ENCODE data around the gene TRIM72. TPM values are rescaled to one million over a fixed set of nuclear protein-coding genes. Genes with fewer than 3 reads are reported as not detected.

TRIM72 gene
- total and polyA plus RNA-seq, 2 of the 4 experiments (the other 2 are of a cell fraction), result not detected

DNA sequence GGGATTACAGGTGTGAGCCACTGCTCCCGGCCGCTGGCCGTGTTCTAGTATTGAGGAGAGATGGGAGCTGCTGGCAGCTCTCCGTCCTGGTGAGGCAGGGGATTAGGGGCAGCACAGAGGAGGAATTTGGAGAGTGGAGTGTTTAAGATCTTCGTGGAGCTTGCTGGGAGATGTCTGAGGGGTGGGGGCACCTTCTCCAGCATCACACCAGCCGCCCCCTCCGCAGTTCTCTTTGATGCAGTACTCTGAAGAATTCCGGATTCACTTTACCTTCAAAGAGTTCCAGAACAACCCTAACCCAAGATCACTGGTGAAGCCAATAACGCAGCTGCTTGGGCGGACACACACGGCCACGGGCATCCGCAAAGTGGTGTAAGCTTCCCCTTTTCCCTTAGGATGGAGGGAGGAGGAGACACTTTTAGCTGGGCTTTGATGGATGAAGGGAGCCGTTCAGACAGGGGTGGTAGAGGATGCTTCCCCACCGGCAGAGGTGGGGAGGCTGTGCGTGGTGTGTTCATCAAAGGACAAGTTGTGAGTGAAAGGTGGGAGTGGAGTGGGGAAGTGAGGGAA lies 57.8 kb downstream of the TRIM72 start:
- in situ Hi-C loops (cut with MboI; ENCODE audit: low sequenced_read_pairs), result no loop called here
- Histone ChIP-seq H3K14ac (replicated peaks; ENCODE audit: low read depth, low read length) (no peak overlapping the region), H4K8ac (ENCODE audit: low read depth in 2 of 2, low read length in 2 of 2) (no peak overlapping the region), H2BK5ac (ENCODE audit: low read depth, low read length, poor library complexity, severe bottlenecking) (no peak overlapping the region), H3K36me3 (ENCODE audit: control insufficient read depth, insufficient read depth, low read length) (no peaks in the 10 kb centered on the region), H3K4me1 (ENCODE audit: control insufficient read depth, insufficient read depth, low read length) (no peaks in the 10 kb centered on the region), H2BK20ac (ENCODE audit: low read depth, low read length) (no peak overlapping the region), H4K5ac (ENCODE audit: low read depth, low read length) (no peak overlapping the region), H3K27ac (ENCODE audit: insufficient read depth, low read length) (no peak overlapping the region), H3K18ac (ENCODE audit: low read depth, low read length) (no peak overlapping the region), H3K4ac (ENCODE audit: low read depth, low read length) (no peak overlapping the region), H3K27me3 (ENCODE audit: control insufficient read depth, insufficient read depth, low read length) (peaks cover 3% of the 10 kb centered on the region), H3K4me2 (ENCODE audit: low read depth, low read length) (no peak overlapping the region), H3K56ac (ENCODE audit: extremely low read depth, insufficient read depth, low read length) (no peak overlapping the region), H2BK120ac (ENCODE audit: low read depth, low read length) (no peak overlapping the region), H3K23ac (ENCODE audit: low read depth, low read length) (no peak overlapping the region), H2AK5ac (ENCODE audit: low read depth, low read length) (no peak overlapping the region), H2BK15ac (ENCODE audit: low read depth, low read length) (no peak overlapping the region), H3K9me1 (ENCODE audit: insufficient read depth, low read length) (no peaks in the 10 kb centered on the region), H4K91ac (ENCODE audit: insufficient read depth, low read depth, low read length) (no peak overlapping the region), H2AFZ (replicated peaks; ENCODE audit: low read length, poor library complexity) (no peak overlapping the region), H2AK9ac (replicated peaks; ENCODE audit: low read depth, low read length, poor library complexity) (no peak overlapping the region), H3K79me1 (ENCODE audit: low read depth in 1 of 2, low read length in 2 of 2) (no peaks in the 10 kb centered on the region), H4K20me1 (ENCODE audit: insufficient read depth, low read length) (no peaks in the 10 kb centered on the region), H3K4me3 (ENCODE audit: insufficient read depth, low read depth, low read length) (no peak overlapping the region), H3K9me3 (ENCODE audit: control insufficient read depth, insufficient read depth, low read length) (no peaks in the 10 kb centered on the region), H3K9ac (ENCODE audit: low read depth, low read length) (no peak overlapping the region)
- TF ChIP-seq SMC3 (IDR thresholded peaks at IDR 0.05; ENCODE audit: low read depth, low read length), result no peak
- no peak for TF ChIP-seq RAD21 (IDR thresholded peaks at IDR 0.05; ENCODE audit: low read length)
- no peak for TF ChIP-seq BHLHE40 (IDR thresholded peaks at IDR 0.05; ENCODE audit: low read depth, low read length)
- TF ChIP-seq MAZ (IDR thresholded peaks at IDR 0.05; ENCODE audit: borderline replicate concordance, low read depth, low read length), result no peak
- 70% methylated on average over 8 of the region's 16 CpGs; no CpG with 5 or more reads in 1 of the 2 experiments for WGBS, 2 experiments (ENCODE audit: extremely low coverage in 2 of 2, insufficient read length in 1 of 2)
- ChIA-PET POLR2A (ENCODE audit: unreplicated experiment) (no interaction called here), CTCF (no interaction called here)
- intact Hi-C loops (cut with micrococcal nuclease), result no loop called here
- dilution Hi-C loops (cut with HindIII; ENCODE audit: low sequenced_read_pairs, unreplicated experiment), result no loop called here
- BruUV-seq (replicated peaks), result no TSS peak
- no peak for ATAC-seq (ENCODE audit: low read depth)
- no peak for DNase-seq
